Measurements from ENCODE around the gene FBF1.
A peak's percentile ranks its signal among the peaks of the same experiment; 100 is the strongest.

Gene FBF1

DNA sequence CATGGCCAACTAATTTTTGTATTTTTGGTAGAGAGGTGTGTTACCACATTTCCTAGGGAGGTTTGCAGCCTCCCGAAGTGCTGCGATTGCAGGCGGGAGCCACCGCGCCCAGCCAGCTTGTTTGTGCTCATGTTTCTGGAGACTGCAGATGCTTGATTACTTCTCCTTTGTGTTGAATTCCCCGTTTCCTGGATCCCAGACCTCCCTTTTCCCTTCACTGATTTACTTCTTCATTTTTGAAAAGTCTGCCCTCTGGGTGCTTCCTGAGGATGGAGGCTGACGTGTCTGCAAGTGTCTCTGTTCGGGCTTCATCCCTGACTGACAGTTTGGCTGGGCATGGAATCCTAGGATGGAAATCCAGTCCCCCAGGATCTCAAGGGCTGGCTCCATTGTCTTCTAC lies 55.4 kb downstream of the FBF1 start:
- Histone ChIP-seq H3K4me1 (ENCODE audit: control insufficient read depth, insufficient read depth, low read length) (no peaks in the 10 kb centered on the region), H3K27ac (ENCODE audit: extremely low read depth, low read depth, low read length) (no peak overlapping the region), H3K9me3 (ENCODE audit: control insufficient read depth, insufficient read depth, low read depth, low read length) (no peaks in the 10 kb centered on the region), H3K36me3 (ENCODE audit: control insufficient read depth in 2 of 2, insufficient read depth in 1 of 2, low read length in 2 of 2) (peaks cover 11% of the 10 kb centered on the region in 2 experiments; a peak in 2 of 3 replicates), H3K4me3 (ENCODE audit: low read depth, low read length) (no peak overlapping the region)
- TF ChIP-seq ZNF521 (tag by site-specific recombination; IDR thresholded peaks at IDR 0.05) (no peak), ZNF791 (tag by site-specific recombination; IDR thresholded peaks at IDR 0.05) (no peak), ZNF513 (tag by site-specific recombination; IDR thresholded peaks at IDR 0.05) (no peak), TRIM28 (IDR thresholded peaks at IDR 0.05; ENCODE audit: borderline replicate concordance, low read length) (no peak), ZNF473 (tag by site-specific recombination; IDR thresholded peaks at IDR 0.05) (no peak), ZNF544 (tag by site-specific recombination; IDR thresholded peaks at IDR 0.05) (no peak), ZNF391 (tag by site-specific recombination; IDR thresholded peaks at IDR 0.05; ENCODE audit: borderline replicate concordance, low read depth) (no peak), ZNF660 (tag by site-specific recombination; IDR thresholded peaks at IDR 0.05) (no peak), ZBTB21 (tag by site-specific recombination; IDR thresholded peaks at IDR 0.05) (no peak), ZNF426 (tag by site-specific recombination; IDR thresholded peaks at IDR 0.05) (no peak), ZNF184 (tag by site-specific recombination; IDR thresholded peaks at IDR 0.05) (no peak), ZNF311 (tag by site-specific recombination; IDR thresholded peaks at IDR 0.05; ENCODE audit: borderline replicate concordance) (no peak), REPIN1 (tag by site-specific recombination; IDR thresholded peaks at IDR 0.05; ENCODE audit: low read depth) (no peak), OSR2 (tag by site-specific recombination; IDR thresholded peaks at IDR 0.05) (no peak), ZNF266 (tag by site-specific recombination; IDR thresholded peaks at IDR 0.05; ENCODE audit: low read depth) (no peak)
- TF ChIP-seq, protein P1, sequence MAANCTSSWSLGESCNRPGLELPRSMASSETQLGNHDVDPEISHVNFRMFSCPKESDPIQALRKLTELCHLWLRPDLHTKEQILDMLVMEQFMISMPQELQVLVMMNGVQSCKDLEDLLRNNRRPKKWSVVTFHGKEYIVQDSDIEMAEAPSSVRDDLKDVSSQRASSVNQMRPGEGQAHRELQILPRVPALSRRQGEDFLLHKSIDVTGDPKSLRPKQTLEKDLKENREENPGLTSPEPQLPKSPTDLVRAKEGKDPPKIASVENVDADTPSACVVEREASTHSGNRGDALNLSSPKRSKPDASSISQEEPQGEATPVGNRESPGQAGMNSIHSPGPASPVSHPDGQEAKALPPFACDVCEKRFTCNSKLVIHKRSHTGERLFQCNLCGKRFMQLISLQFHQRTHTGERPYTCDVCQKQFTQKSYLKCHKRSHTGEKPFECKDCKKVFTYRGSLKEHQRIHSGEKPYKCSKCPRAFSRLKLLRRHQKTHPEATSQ (tag by site-specific recombination; IDR thresholded peaks at IDR 0.05): no peak
- ChIA-PET POLR2A (interaction anchor here (1.0 to 2.0 kb wide), 2 partner anchors 11 to 13 kb away, joined by 3 to 4 read pairs; partner anchors contain the start of gene TRIM65), CTCF (interaction anchor here (0.9 kb wide), 1 partner anchor 24 kb away, joined by 3 read pairs; no protein-coding TSS in a partner anchor)

DNA sequence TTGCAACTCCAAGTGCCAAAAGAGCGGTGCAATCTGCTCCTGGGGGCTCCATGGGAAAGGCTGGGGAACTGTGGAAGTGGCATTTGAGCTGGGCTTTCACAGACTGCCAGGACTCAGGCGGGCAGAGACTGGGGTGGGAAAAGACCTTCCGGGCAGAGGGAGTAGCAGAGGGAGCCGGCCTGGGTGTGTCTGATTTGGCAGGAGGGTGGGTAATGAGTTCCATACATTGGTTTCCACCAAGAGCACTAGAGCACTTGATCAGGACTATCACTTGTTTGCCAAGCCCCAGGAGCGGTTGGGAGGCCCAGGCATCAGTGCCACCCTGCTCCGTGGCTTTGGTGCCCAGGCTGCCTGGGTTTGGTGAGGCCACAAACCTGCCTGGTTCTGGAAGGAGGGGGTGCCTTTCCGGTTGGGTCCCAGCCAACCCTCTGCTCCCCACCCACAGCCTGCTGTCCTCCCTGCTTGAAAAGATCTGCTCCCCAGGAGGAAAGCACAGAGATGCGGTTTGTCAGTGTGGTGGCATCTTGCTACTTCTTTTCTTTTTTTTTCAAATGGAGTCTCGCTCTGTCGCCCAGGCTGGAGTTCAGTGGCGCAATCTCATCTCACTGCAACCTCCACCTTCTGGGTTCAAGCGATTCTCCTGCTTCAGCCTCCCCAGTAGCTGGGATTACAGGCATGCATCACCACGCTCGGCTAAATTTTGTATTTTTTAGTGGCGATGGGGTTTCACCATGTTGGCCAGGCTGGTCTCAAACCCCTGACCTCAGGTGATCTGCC lies 59.0 kb downstream of the FBF1 start:
- Histone ChIP-seq H3K27ac (ENCODE audit: extremely low read depth, low read depth, low read length) (no peak overlapping the region), H3K9me3 (ENCODE audit: control insufficient read depth, insufficient read depth, low read depth, low read length) (no peaks in the 10 kb centered on the region), H3K4me3 (ENCODE audit: low read depth, low read length) (no peak overlapping the region), H3K4me1 (ENCODE audit: control insufficient read depth, insufficient read depth, low read length) (no peaks in the 10 kb centered on the region; the same call in 1 of the 2 replicates), H3K36me3 (ENCODE audit: control insufficient read depth in 2 of 2, insufficient read depth in 1 of 2, low read length in 2 of 2) (no peaks in the 10 kb centered on the region; a peak in 1 of 3 replicates)
- ChIA-PET POLR2A (interaction anchor here (1.0 to 2.4 kb wide), 4 partner anchors 8 to 15 kb away, joined by 3 to 11 read pairs (median 4); partner anchors contain the start of gene TRIM65), CTCF (interaction anchor here (0.7 to 1.7 kb wide), 5 partner anchors 14 to 585 kb away, joined by 3 to 5 read pairs (median 3); partner anchors contain the start of gene TRIM65)
- no peak for TF ChIP-seq ZXDB (tag by site-specific recombination; IDR thresholded peaks at IDR 0.05)
- TF ChIP-seq ZBTB44 (tag by site-specific recombination; IDR thresholded peaks at IDR 0.05): no peak
- no peak for TF ChIP-seq ZNF16 (tag by site-specific recombination; IDR thresholded peaks at IDR 0.05; ENCODE audit: low read depth)
- TF ChIP-seq TRIM28 (IDR thresholded peaks at IDR 0.05; ENCODE audit: borderline replicate concordance, low read length): no peak
- TF ChIP-seq KLF1 (tag by site-specific recombination; IDR thresholded peaks at IDR 0.05): peak; percentile 64

Data from HEK293 (cell line).